ENCODE measurements around the gene CREBRF. TPM values are rescaled to one million over a fixed set of nuclear protein-coding genes. Genes with fewer than 3 reads are reported as not detected.

The CREBRF gene
- total RNA-seq, 2 experiments from 2014 or later, result 12.1 to 12.5 TPM

DNA sequence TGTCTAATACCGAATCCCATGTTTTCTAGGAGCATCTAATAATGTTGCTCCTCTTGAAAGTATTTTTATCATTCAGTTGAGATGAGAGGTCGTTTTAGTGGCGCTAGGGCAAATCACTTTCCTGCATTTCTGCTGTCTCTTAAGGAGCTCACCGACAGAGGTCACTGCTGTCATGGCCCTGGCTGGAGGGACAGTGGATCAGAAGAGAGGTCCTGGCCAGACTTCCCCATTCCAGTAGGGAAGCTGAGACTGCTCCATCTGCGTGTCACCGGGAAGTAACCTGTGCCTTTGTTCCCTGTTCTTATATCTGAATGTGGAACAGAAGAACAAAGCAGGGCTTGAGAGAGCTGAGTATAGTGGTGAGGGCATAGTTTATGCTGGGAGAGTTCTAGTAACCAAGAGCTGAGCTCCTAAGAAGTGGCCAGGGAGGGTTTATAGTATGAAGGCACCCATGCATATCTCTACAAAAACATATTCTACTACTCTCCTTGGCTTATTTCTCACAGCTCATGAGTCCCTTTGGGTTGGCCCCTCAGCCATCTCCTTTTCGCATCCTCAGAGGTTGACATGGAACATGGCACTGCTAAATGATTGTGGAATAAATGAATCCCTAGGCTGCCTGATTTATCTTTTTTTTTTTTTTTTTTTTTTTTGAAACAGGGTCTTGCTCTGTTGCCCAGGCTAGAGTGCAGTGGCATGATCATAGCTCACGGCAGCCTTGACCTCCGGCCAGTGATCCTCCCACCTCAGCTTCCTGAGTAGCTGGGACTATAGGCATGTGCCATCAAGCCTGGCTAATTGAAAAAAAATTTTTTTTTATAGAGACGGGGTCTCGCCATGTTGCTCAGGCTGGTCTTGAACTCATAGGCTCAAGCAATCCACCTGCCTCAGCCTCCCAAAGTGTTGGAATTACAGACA, 45.3 kb upstream of the CREBRF start:
- H3K79me2 ChIP-seq (ENCODE audit: insufficient read depth, low read depth, low read length), result peaks cover 88% of the 10 kb centered on the region
- no peak for DNase-seq (ENCODE audit: low spot score)
- BruUV-seq (replicated peaks), result no TSS peak
- POLR2A ChIA-PET, result interaction anchor here (0.6 to 1.9 kb wide), 10 partner anchors 9 to 717 kb away, joined by 3 to 6 read pairs (median 4); partner anchors contain the start of gene BNIP1
- no peak overlapping the region for H3K4me3 ChIP-seq (ENCODE audit: low read depth, low read length, poor library complexity, severe bottlenecking)
- H3K4me2 ChIP-seq (ENCODE audit: low read length), result no peak overlapping the region
- H3K9me2 ChIP-seq (ENCODE audit: insufficient read depth, low read length), result no peaks in the 10 kb centered on the region
- H3K36me3 ChIP-seq (ENCODE audit: insufficient read depth, low read length), result peaks cover 31% of the 10 kb centered on the region
- intact Hi-C loops (cut with micrococcal nuclease; ENCODE audit: unreplicated experiment), result no loop called here
- CTCF ChIA-PET (ENCODE audit: unreplicated experiment), result no interaction called here
- no peak overlapping the region for H2AFZ ChIP-seq (ENCODE audit: low read length)
- H4K20me1 ChIP-seq (ENCODE audit: insufficient read depth, low read length), result peaks cover under 1% of the 10 kb centered on the region; the same call in 1 of the 2 replicates
- H3K9me3 ChIP-seq (ENCODE audit: low read length), result no peaks in the 10 kb centered on the region
- peaks cover 5% of the 10 kb centered on the region for H3K4me1 ChIP-seq (ENCODE audit: insufficient read depth, low read length, poor library complexity, severe bottlenecking)
- no peak for TF ChIP-seq EZH2phosphoT487 (IDR thresholded peaks at IDR 0.05; ENCODE audit: borderline replicate concordance, low read depth, low read length)
- TF ChIP-seq, protein P1, sequence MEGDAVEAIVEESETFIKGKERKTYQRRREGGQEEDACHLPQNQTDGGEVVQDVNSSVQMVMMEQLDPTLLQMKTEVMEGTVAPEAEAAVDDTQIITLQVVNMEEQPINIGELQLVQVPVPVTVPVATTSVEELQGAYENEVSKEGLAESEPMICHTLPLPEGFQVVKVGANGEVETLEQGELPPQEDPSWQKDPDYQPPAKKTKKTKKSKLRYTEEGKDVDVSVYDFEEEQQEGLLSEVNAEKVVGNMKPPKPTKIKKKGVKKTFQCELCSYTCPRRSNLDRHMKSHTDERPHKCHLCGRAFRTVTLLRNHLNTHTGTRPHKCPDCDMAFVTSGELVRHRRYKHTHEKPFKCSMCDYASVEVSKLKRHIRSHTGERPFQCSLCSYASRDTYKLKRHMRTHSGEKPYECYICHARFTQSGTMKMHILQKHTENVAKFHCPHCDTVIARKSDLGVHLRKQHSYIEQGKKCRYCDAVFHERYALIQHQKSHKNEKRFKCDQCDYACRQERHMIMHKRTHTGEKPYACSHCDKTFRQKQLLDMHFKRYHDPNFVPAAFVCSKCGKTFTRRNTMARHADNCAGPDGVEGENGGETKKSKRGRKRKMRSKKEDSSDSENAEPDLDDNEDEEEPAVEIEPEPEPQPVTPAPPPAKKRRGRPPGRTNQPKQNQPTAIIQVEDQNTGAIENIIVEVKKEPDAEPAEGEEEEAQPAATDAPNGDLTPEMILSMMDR (conservative IDR thresholded peaks at IDR 0.05; ENCODE audit: low read length), result no peak
- no peak overlapping the region for H3K27ac ChIP-seq (ENCODE audit: low read depth, low read length, poor library complexity, severe bottlenecking)

DNA sequence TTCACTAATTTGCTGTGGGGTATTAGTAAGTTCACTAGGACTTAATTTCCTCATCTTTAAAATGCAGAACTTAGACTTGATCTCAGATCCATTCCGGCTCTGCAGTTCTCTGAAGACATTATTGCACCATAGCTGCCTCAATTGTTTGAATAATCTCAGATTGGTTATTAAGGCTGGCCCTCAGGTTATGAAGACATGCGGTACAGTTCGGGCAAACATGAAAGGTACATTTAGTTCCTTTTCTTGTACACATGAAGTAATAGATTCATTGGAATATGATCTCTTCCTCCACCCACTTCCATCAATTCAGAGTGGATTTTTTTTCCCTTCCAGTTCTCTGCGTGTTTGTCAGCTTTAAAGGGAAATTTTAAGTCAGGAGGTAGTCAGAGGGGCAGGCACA, 44.6 kb upstream of the CREBRF start:
- intact Hi-C loops (cut with micrococcal nuclease; ENCODE audit: unreplicated experiment), result no loop called here
- DNase-seq (ENCODE audit: low spot score), result no peak
- H3K9me2 ChIP-seq (ENCODE audit: insufficient read depth, low read length), result no peaks in the 10 kb centered on the region
- POLR2A ChIA-PET, result interaction anchor here (0.6 to 1.3 kb wide), 6 partner anchors 8 to 133 kb away, joined by 3 to 6 read pairs (median 4); partner anchors contain the start of gene BNIP1
- peaks cover 8% of the 10 kb centered on the region; the same call in 1 of the 2 replicates for H4K20me1 ChIP-seq (ENCODE audit: insufficient read depth, low read length)
- peaks cover 88% of the 10 kb centered on the region for H3K79me2 ChIP-seq (ENCODE audit: insufficient read depth, low read depth, low read length)
- BruUV-seq (replicated peaks), result no TSS peak
- TF ChIP-seq EZH2phosphoT487 (IDR thresholded peaks at IDR 0.05; ENCODE audit: borderline replicate concordance, low read depth, low read length), result no peak
- TF ChIP-seq, protein P1 (conservative IDR thresholded peaks at IDR 0.05; ENCODE audit: low read length), result no peak
- CTCF ChIA-PET (ENCODE audit: unreplicated experiment), result no interaction called here
- no peak overlapping the region for H3K27ac ChIP-seq (ENCODE audit: low read depth, low read length, poor library complexity, severe bottlenecking)
- H3K9me3 ChIP-seq (ENCODE audit: low read length), result no peaks in the 10 kb centered on the region
- peaks cover 10% of the 10 kb centered on the region for H3K4me1 ChIP-seq (ENCODE audit: insufficient read depth, low read length, poor library complexity, severe bottlenecking)
- no peak overlapping the region for H3K4me2 ChIP-seq (ENCODE audit: low read length)
- no peak overlapping the region for H2AFZ ChIP-seq (ENCODE audit: low read length)
- H3K4me3 ChIP-seq (ENCODE audit: low read depth, low read length, poor library complexity, severe bottlenecking), result no peak overlapping the region
- peaks cover 23% of the 10 kb centered on the region for H3K36me3 ChIP-seq (ENCODE audit: insufficient read depth, low read length)

DNA sequence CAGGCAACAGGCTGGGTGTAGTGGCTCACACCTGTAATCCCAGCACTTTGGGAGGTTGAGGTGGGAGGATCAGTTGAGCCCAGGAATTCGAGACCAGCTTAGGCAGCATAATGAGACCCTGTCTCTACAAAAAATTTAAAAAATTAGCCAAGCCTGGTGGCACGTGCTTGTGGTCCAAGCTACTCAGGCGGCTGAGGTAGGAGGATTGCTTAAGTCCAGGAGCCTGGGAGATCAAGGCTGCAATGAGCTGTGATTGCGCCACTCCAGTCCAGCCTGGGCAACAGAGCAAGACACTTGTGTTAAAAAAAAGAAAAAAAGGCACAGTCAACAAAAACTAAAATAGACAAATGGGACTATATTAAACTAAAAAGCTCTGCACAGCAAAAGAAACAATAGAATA, 43.3 kb upstream of the CREBRF start:
- no TSS peak for BruUV-seq (replicated peaks)

More for the DNA sequence above, 43.3 kb upstream of the CREBRF start:
- intact Hi-C loops (cut with micrococcal nuclease; ENCODE audit: unreplicated experiment), result no loop called here
- no peaks in the 10 kb centered on the region for H3K9me3 ChIP-seq (ENCODE audit: low read length)
- H3K4me3 ChIP-seq (ENCODE audit: low read depth, low read length, poor library complexity, severe bottlenecking), result no peak overlapping the region
- H3K4me2 ChIP-seq (ENCODE audit: low read length), result no peak overlapping the region
- TF ChIP-seq, protein P1 (conservative IDR thresholded peaks at IDR 0.05; ENCODE audit: low read length), result no peak
- no peak for TF ChIP-seq EZH2phosphoT487 (IDR thresholded peaks at IDR 0.05; ENCODE audit: borderline replicate concordance, low read depth, low read length)
- peaks cover 17% of the 10 kb centered on the region for H3K36me3 ChIP-seq (ENCODE audit: insufficient read depth, low read length)
- peaks cover 83% of the 10 kb centered on the region for H3K79me2 ChIP-seq (ENCODE audit: insufficient read depth, low read depth, low read length)
- no peak overlapping the region for H2AFZ ChIP-seq (ENCODE audit: low read length)
- ChIA-PET CTCF (ENCODE audit: unreplicated experiment) (no interaction called here), POLR2A (interaction anchor here (0.6 to 1.2 kb wide), 4 partner anchors 12 to 79 kb away, joined by 3 to 4 read pairs (median 4); no protein-coding TSS in a partner anchor)
- peaks cover 10% of the 10 kb centered on the region; the same call in 1 of the 2 replicates for H4K20me1 ChIP-seq (ENCODE audit: insufficient read depth, low read length)
- H3K4me1 ChIP-seq (ENCODE audit: insufficient read depth, low read length, poor library complexity, severe bottlenecking), result peaks cover 10% of the 10 kb centered on the region
- no peaks in the 10 kb centered on the region for H3K9me2 ChIP-seq (ENCODE audit: insufficient read depth, low read length)
- no peak overlapping the region for H3K27ac ChIP-seq (ENCODE audit: low read depth, low read length, poor library complexity, severe bottlenecking)
- no peak for DNase-seq (ENCODE audit: low spot score)
